NCI-H2081 treated with DMSO at 0.1 percent for 48 hours (cell line): ENCODE measurements around the gene SLFNL1.

Experiments
- DNase-seq: peaks from one replicate; lab custom pipeline; 2025; lab: John Stamatoyannopoulos, UW

Gene SLFNL1

DNA sequence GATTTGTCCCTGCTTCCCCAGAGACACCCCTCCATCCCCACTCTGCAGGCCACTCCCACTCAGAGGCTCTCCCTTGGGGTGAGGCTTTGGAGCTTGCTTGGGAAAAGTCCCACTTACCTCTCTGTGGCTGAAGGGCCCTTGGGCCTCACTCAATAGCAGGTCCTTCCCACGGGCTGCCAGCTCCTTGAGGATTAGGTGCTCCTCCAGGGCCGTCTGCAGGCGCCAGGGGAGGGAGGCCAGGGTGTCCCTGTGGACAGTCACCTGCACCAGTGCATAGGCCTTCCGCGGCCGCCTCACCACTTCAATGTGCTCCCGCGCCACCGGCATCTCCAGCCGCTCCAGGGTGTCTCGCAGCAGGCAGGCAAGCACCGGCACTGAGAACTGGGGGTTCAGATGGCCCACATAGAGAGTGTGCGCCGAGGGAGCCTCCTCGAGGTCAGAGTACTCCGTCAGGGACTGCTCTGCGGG lies 1.4 kb downstream of the SLFNL1 start:
- no peak for DNase-seq

DNA sequence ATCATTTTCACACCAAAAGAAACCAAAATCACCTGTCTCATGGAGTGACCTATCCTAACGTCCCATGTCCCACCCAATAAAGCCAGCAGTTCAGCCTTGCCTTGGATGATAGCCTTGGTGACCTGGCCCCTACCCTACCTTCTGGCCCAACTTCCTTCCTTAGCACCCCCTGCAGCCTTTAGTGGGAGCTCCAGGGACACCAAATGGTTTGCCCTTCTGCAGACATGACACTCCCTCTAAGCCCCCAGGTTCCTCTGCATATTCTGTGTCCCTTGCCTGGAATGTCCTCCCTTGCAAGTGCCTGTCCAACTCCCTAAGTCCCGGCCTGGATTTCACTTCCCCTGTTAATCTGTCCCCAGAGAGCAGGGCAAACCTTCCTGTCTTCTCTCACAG lies 2.2 kb downstream of the SLFNL1 start:
- DNase-seq: no peak

GRCh38 chr1:41018018-41018410 lies 3.5 kb downstream of the SLFNL1 start:
- no peak for DNase-seq

GRCh38 chr1:41017141-41018017 lies 4.1 kb downstream of the SLFNL1 start:
- no peak for DNase-seq

GRCh38 chr1:41015897-41016470 lies 5.5 kb downstream of the SLFNL1 start:
- no peak for DNase-seq

- no peak for DNase-seq
Measured at GRCh38 chr1:41015281-41015896, 6.1 kb downstream of the SLFNL1 start.

GRCh38 chr1:41014871-41015270 lies 6.7 kb downstream of the SLFNL1 start:
- no peak for DNase-seq

- no peak for DNase-seq
Measured at GRCh38 chr1:41013796-41014195, 7.7 kb downstream of the SLFNL1 start.

DNA sequence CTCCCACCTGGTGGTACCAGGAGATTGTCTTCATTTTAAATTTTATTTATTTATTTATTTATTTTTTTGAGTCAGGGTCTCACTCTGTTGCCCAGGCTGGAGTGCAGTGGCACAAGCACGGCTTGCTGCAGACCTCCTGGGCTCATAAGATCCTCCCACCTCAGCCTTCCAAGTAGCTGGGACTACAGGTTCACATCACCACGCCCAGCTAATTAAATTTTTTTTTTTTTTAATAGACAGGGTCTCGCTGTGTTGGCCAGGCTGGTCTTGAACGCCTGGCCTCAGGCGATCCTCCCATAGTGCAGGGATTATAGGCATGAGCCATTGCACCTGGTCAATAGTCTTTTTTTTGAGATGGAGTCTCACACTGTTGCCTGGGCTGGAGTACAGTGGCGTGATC lies 8.5 kb downstream of the SLFNL1 start:
- no peak for DNase-seq

DNA sequence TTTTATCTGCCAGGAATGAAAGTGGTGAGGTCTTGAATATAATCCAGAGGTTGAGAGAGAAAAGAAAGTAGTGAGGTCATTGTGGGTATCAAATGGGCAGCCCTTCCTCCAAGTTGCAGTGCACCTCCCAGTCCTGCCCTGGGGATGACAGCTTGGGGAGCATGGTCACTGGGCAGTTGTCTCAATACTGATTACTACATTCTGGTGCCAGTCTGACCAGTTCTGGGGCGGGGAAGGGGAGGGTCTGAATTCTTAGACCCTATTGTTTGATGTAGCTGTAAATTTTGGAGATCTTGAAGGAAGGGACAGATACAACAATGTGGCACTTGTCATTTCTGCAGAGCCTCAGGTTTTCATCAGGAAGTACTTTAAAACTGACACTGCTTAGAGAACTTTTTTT lies 11.2 kb downstream of the SLFNL1 start:
- no peak for DNase-seq

GRCh38 chr1:41009466-41009865 lies 12.1 kb downstream of the SLFNL1 start:
- no peak for DNase-seq

DNA sequence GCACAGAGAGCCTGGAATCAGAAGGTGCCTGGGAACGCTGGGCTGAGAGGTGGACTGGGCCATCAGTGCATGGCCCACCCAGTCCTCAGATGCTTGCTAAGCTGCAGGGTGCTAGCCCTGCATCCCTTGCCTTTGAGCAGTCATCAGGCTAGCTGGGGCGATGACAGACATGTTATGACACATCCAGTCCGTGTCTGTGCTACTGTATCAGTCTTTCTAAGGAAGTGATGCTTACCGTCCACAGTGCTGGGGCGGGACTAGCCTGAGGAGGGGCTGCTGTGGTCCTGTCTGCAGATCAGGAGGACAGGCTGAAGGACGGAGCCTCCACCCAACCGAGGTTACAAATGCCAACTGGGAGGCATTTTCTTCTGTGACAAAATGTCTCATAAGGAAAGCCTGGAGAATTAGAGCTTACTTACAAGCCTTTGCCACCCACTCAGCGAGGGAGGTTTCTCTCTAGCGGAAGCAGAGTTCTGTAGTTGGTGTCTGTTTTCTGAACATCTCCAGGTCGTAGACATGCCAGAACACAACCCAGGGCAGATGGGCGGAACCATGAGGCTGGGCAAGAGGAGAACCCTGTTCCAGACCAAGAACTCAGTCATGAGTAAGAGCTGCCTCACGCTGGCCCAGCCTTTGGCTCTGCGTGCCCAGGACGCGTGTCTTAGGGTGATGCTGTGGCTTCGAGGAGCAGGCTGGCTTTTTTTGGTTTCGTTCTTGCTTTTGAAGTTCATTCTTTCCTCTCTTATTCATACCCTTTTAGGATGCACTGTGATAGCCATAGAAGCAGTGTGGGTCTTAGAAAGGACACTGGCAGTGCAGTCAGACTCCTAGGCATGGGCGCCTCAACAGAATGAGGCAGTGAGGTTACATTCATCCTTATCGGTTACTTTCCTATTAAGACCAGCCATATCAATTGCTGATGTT lies 14.3 kb downstream of the SLFNL1 start:
- DNase-seq: no peak

DNA sequence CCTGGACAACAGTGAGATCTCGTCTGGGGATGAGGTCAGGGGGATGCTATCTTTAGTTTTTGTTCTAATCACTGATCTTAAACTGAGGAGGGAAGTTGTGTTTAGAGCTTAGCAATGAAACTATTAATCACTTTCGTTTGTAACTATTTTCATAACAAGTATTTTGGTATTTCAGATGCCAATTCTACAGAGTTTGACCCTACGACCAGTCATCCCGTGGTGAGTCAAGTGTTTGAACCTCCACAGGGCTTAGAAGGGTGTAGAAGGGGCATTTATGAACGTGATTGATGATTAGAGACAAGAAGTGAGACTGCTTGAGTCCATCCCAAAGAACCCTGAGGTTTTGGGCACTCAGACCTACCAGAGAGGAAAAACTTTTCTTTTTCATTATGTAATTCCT lies 15.6 kb downstream of the SLFNL1 start:
- no peak for DNase-seq

- DNase-seq: no peak
Measured at GRCh38 chr1:41003640-41004220, 17.8 kb downstream of the SLFNL1 start.

- DNase-seq: no peak
Measured at GRCh38 chr1:41003127-41003639, 18.3 kb downstream of the SLFNL1 start.

GRCh38 chr1:40998668-40999067 lies 22.9 kb downstream of the SLFNL1 start:
- DNase-seq: no peak

- DNase-seq: no peak
Measured at GRCh38 chr1:40997096-40997495, 24.4 kb downstream of the SLFNL1 start.

- DNase-seq: no peak
Measured at GRCh38 chr1:40989066-40989465, 32.5 kb downstream of the SLFNL1 start.

DNA sequence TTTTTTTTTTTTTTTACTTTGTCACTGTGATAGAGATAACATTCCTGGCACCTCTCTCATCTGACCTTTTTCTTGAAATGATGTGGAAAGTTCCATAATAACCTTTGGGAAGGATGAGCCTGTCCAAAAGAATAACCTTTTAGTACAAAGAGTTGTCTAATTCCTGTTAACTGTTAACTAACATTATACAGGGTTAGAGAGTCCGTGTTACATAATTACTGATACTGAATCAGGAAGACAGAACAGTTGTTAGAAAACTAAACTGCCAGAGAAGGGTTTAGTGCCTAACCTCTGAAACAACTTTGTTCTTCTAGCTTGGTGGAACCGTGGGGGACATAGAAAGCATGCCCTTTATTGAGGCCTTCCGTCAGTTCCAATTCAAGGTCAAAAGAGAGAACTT lies 33.2 kb downstream of the SLFNL1 start:
- DNase-seq: no peak

GRCh38 chr1:40987439-40988276 lies 33.9 kb downstream of the SLFNL1 start:
- DNase-seq: no peak

GRCh38 chr1:40986956-40987355 lies 34.6 kb downstream of the SLFNL1 start:
- DNase-seq: no peak
